Measurements from ENCODE around the gene RGL1.

Gene RGL1

DNA sequence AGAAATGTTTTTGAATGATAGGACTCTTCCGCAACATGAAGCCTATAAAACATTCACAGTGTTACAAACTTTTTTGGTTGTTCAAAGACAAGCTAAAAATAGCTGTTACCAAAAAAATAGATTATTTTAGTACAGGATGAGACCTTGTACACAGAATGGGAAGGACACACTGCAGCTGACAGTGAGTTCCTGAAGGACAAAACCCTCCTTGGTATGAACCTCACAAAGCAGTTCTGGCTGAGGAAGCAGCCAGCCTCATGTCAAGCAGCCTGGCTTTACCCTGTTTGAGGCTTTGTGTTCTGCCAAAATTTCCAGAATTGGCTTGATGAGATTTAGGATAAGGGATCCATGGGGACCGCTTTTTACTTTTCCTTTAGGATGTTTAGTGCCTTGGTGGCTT is 93.7 kb downstream of the RGL1 start:
- no peaks in the 10 kb centered on the region for H3K27me3 ChIP-seq (ENCODE audit: control insufficient read depth, insufficient read depth, low read length)
- H3K4me1 ChIP-seq (ENCODE audit: control insufficient read depth, insufficient read depth, low read length), result no peaks in the 10 kb centered on the region
- no peak overlapping the region for H3K4me3 ChIP-seq (ENCODE audit: low read depth, low read length)
- H3K9me3 ChIP-seq (ENCODE audit: control insufficient read depth, insufficient read depth, low read length), result no peaks in the 10 kb centered on the region
- no peak overlapping the region for H3K9ac ChIP-seq (ENCODE audit: low read depth, low read length)
- H3K36me3 ChIP-seq (ENCODE audit: control insufficient read depth, insufficient read depth, low read length), result no peaks in the 10 kb centered on the region

GRCh38 chr1:183901748-183902330 is 96.9 kb downstream of the RGL1 start:
- Histone ChIP-seq H3K9ac (ENCODE audit: low read depth, low read length) (no peak overlapping the region), H3K4me1 (ENCODE audit: control insufficient read depth, insufficient read depth, low read length) (no peaks in the 10 kb centered on the region), H3K9me3 (ENCODE audit: control insufficient read depth, insufficient read depth, low read length) (no peaks in the 10 kb centered on the region), H3K27me3 (ENCODE audit: control insufficient read depth, insufficient read depth, low read length) (no peaks in the 10 kb centered on the region), H3K36me3 (ENCODE audit: control insufficient read depth, insufficient read depth, low read length) (no peaks in the 10 kb centered on the region), H3K4me3 (ENCODE audit: low read depth, low read length) (no peak overlapping the region)

- Histone ChIP-seq H3K4me1 (ENCODE audit: control insufficient read depth, insufficient read depth, low read length) (no peaks in the 10 kb centered on the region), H3K27me3 (ENCODE audit: control insufficient read depth, insufficient read depth, low read length) (no peaks in the 10 kb centered on the region), H3K9ac (ENCODE audit: low read depth, low read length) (no peak overlapping the region), H3K36me3 (ENCODE audit: control insufficient read depth, insufficient read depth, low read length) (no peaks in the 10 kb centered on the region), H3K9me3 (ENCODE audit: control insufficient read depth, insufficient read depth, low read length) (no peaks in the 10 kb centered on the region), H3K4me3 (ENCODE audit: low read depth, low read length) (no peak overlapping the region)
Measured at GRCh38 chr1:183903101-183903500, 98.2 kb downstream of the RGL1 start.

DNA sequence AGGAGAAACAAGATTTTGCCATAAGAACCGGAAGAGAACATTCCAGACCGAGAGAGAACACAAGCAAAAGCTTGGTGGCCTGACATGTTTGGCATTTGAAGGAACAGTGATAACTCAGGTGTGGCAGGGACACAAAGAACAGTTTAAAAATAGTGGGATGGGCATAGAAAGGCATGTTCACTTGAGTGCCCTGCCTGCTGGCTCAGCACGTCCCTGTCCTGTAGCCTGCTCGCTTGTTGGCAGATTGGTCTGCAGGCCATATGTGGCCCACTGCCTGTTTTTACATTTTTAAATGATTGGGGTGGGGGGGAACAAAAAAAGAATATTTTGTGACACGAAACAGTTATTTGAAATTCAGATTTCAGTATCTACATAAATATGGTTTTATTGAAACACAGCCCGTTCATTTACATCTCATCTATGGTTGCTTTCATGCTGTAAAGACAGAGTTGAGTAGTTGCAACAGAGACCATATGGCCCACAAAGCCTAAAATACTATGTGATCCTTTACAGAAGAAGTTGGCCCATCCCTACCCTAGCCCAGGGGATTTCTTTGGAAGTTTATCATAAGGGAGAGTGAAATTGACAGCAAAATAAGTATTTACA is 100.7 kb downstream of the RGL1 start:
- H3K27me3 ChIP-seq (ENCODE audit: control insufficient read depth, insufficient read depth, low read length), result no peaks in the 10 kb centered on the region
- no peaks in the 10 kb centered on the region for H3K36me3 ChIP-seq (ENCODE audit: control insufficient read depth, insufficient read depth, low read length)
- H3K4me3 ChIP-seq (ENCODE audit: low read depth, low read length), result no peak overlapping the region
- H3K4me1 ChIP-seq (ENCODE audit: control insufficient read depth, insufficient read depth, low read length), result no peaks in the 10 kb centered on the region
- no peaks in the 10 kb centered on the region for H3K9me3 ChIP-seq (ENCODE audit: control insufficient read depth, insufficient read depth, low read length)
- no peak overlapping the region for H3K9ac ChIP-seq (ENCODE audit: low read depth, low read length)

DNA sequence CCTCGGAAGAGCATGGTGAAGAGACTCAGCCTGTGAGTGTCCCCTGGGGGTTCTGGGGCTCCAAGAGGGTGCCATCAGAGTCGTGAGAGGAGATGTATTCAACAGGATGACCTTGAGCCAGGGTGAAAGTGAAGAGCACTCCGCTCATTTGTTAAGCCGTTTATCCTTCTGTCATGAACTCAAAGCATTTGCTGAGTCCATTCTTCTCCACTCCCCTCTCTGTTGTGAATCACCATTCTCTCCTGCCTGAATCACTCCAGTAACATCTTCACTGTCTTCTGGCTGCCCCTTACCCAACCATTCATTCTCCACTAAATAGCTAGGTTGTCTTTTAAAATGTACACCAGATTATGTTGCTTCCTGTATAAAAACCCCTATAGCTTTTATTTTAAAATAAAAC is 102.2 kb downstream of the RGL1 start:
- H3K9me3 ChIP-seq (ENCODE audit: control insufficient read depth, insufficient read depth, low read length), result no peaks in the 10 kb centered on the region
- no peaks in the 10 kb centered on the region for H3K27me3 ChIP-seq (ENCODE audit: control insufficient read depth, insufficient read depth, low read length)
- H3K4me3 ChIP-seq (ENCODE audit: low read depth, low read length), result no peak overlapping the region
- no peak overlapping the region for H3K9ac ChIP-seq (ENCODE audit: low read depth, low read length)
- no peaks in the 10 kb centered on the region for H3K36me3 ChIP-seq (ENCODE audit: control insufficient read depth, insufficient read depth, low read length)
- H3K4me1 ChIP-seq (ENCODE audit: control insufficient read depth, insufficient read depth, low read length), result no peaks in the 10 kb centered on the region

DNA sequence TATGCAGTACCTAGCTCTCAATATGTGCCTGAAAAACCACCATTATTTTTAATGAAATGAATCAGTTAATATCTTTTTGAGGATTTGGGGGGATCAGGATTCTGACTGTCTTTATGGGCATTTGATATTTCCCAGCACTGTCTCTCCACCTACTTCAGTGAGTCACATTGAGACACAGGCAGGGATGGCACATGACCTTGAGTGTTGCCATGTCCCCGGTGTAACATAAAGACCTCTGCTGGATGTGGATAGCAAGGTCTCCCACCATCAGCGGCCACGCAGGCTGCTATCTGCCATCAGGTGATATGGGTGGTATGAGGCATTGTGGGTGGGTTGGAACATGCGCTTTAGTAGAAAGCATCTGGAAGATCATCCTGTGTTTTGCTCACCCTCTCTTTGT is 103.2 kb downstream of the RGL1 start:
- Histone ChIP-seq H3K9me3 (ENCODE audit: control insufficient read depth, insufficient read depth, low read length) (no peaks in the 10 kb centered on the region), H3K36me3 (ENCODE audit: control insufficient read depth, insufficient read depth, low read length) (no peaks in the 10 kb centered on the region), H3K4me3 (ENCODE audit: low read depth, low read length) (no peak overlapping the region), H3K27me3 (ENCODE audit: control insufficient read depth, insufficient read depth, low read length) (no peaks in the 10 kb centered on the region), H3K9ac (ENCODE audit: low read depth, low read length) (no peak overlapping the region), H3K4me1 (ENCODE audit: control insufficient read depth, insufficient read depth, low read length) (no peaks in the 10 kb centered on the region)

- no peaks in the 10 kb centered on the region for H3K36me3 ChIP-seq (ENCODE audit: control insufficient read depth, insufficient read depth, low read length)
- no peak overlapping the region for H3K9ac ChIP-seq (ENCODE audit: low read depth, low read length)
- H3K4me3 ChIP-seq (ENCODE audit: low read depth, low read length), result no peak overlapping the region
- no peaks in the 10 kb centered on the region for H3K9me3 ChIP-seq (ENCODE audit: control insufficient read depth, insufficient read depth, low read length)
- H3K4me1 ChIP-seq (ENCODE audit: control insufficient read depth, insufficient read depth, low read length), result no peaks in the 10 kb centered on the region
- H3K27me3 ChIP-seq (ENCODE audit: control insufficient read depth, insufficient read depth, low read length), result no peaks in the 10 kb centered on the region
Measured at GRCh38 chr1:183909672-183910071, 104.8 kb downstream of the RGL1 start.

DNA sequence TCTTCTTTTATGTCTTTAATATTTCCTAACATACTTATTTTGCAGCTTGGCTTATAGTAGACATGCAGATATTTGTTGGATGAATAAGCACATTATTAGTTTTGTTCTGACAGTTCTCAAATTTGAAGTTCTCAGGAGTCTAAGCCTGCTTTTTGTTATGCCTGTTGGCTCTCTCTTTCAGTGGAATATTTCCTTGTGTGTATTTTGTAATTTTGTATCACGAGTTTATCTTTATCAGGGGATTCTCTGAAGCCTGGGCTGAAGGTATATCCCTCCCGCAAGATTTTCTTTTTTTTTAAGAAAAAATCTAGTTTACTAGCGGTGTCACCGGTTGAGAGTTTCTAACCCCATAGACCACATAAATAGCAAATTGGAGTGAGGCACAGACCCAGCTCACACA is 105.9 kb downstream of the RGL1 start:
- Histone ChIP-seq H3K36me3 (ENCODE audit: control insufficient read depth, insufficient read depth, low read length) (no peaks in the 10 kb centered on the region), H3K9me3 (ENCODE audit: control insufficient read depth, insufficient read depth, low read length) (no peaks in the 10 kb centered on the region), H3K4me1 (ENCODE audit: control insufficient read depth, insufficient read depth, low read length) (peaks cover 3% of the 10 kb centered on the region), H3K4me3 (ENCODE audit: low read depth, low read length) (no peak overlapping the region), H3K27me3 (ENCODE audit: control insufficient read depth, insufficient read depth, low read length) (no peaks in the 10 kb centered on the region), H3K9ac (ENCODE audit: low read depth, low read length) (no peak overlapping the region)

- H3K9ac ChIP-seq (ENCODE audit: low read depth, low read length), result no peak overlapping the region
- no peaks in the 10 kb centered on the region for H3K9me3 ChIP-seq (ENCODE audit: control insufficient read depth, insufficient read depth, low read length)
- no peaks in the 10 kb centered on the region for H3K36me3 ChIP-seq (ENCODE audit: control insufficient read depth, insufficient read depth, low read length)
- no peak overlapping the region for H3K4me3 ChIP-seq (ENCODE audit: low read depth, low read length)
- no peaks in the 10 kb centered on the region for H3K27me3 ChIP-seq (ENCODE audit: control insufficient read depth, insufficient read depth, low read length)
- peaks cover 3% of the 10 kb centered on the region for H3K4me1 ChIP-seq (ENCODE audit: control insufficient read depth, insufficient read depth, low read length)
Measured at GRCh38 chr1:183911285-183911684, 106.4 kb downstream of the RGL1 start.

DNA sequence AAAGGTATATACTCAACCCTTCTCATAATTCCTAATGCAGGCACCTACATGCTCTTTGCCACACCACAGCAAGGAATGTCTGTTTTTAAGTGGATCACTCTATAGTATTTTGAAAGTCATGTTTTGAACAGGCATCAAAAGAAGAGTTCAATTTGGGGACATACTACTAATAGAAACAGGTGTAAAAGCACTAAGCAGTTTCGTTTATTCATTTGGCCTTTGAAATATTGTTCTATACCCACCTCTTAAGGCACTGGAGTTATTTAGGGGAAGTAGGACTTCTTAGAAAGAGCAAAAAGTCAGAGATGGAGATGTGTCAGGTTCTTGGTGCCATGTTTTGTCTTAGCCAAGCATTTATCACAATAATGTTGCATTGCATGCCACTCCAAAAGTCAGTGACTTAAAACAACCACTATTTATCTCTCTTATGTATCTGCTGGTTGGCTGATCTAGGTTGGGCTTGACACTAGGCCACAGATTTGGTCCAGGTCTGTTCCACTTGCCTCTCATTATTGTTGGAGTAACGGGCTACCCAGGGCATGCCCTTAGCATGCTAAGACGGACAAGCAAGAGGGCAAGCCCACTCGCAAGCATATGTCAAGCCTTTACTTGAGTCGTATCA is 107.5 kb downstream of the RGL1 start:
- Histone ChIP-seq H3K4me1 (ENCODE audit: control insufficient read depth, insufficient read depth, low read length) (peaks cover 3% of the 10 kb centered on the region), H3K36me3 (ENCODE audit: control insufficient read depth, insufficient read depth, low read length) (no peaks in the 10 kb centered on the region), H3K9me3 (ENCODE audit: control insufficient read depth, insufficient read depth, low read length) (no peaks in the 10 kb centered on the region), H3K9ac (ENCODE audit: low read depth, low read length) (no peak overlapping the region), H3K27me3 (ENCODE audit: control insufficient read depth, insufficient read depth, low read length) (no peaks in the 10 kb centered on the region), H3K4me3 (ENCODE audit: low read depth, low read length) (no peak overlapping the region)

DNA sequence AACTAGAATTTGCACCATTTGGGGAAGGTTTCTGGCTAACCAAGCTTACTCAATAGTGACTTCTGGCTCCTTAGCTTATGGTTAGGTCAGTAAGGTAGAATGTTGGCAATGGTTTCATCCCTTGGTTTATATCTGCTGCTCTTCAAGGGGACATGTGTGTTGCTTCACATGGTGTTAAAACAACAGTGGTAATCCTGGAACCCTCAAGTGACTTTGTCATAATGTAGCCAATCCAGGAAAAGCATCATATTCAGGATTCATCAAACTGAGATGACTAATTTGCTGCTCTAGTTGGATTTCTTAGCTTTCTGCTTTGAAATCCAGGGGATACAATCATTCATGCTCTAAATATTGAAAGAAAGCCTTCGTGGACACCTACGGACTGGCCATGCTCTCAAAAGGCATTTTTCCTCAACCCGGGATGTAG is 108.7 kb downstream of the RGL1 start:
- H3K36me3 ChIP-seq (ENCODE audit: control insufficient read depth, insufficient read depth, low read length), result no peaks in the 10 kb centered on the region
- no peaks in the 10 kb centered on the region for H3K27me3 ChIP-seq (ENCODE audit: control insufficient read depth, insufficient read depth, low read length)
- H3K4me3 ChIP-seq (ENCODE audit: low read depth, low read length), result no peak overlapping the region
- H3K4me1 ChIP-seq (ENCODE audit: control insufficient read depth, insufficient read depth, low read length), result peaks cover 3% of the 10 kb centered on the region
- H3K9ac ChIP-seq (ENCODE audit: low read depth, low read length), result no peak overlapping the region
- H3K9me3 ChIP-seq (ENCODE audit: control insufficient read depth, insufficient read depth, low read length), result no peaks in the 10 kb centered on the region

GRCh38 chr1:183914276-183914675 is 109.4 kb downstream of the RGL1 start:
- Histone ChIP-seq H3K4me1 (ENCODE audit: control insufficient read depth, insufficient read depth, low read length) (peaks cover 3% of the 10 kb centered on the region), H3K36me3 (ENCODE audit: control insufficient read depth, insufficient read depth, low read length) (no peaks in the 10 kb centered on the region)

More at GRCh38 chr1:183914276-183914675, 109.4 kb downstream of the RGL1 start:
- no peaks in the 10 kb centered on the region for H3K27me3 ChIP-seq (ENCODE audit: control insufficient read depth, insufficient read depth, low read length)
- no peak overlapping the region for H3K4me3 ChIP-seq (ENCODE audit: low read depth, low read length)
- no peaks in the 10 kb centered on the region for H3K9me3 ChIP-seq (ENCODE audit: control insufficient read depth, insufficient read depth, low read length)
- no peak overlapping the region for H3K9ac ChIP-seq (ENCODE audit: low read depth, low read length)
